Measurements from ENCODE around the gene DNTT.

The DNTT gene

DNA sequence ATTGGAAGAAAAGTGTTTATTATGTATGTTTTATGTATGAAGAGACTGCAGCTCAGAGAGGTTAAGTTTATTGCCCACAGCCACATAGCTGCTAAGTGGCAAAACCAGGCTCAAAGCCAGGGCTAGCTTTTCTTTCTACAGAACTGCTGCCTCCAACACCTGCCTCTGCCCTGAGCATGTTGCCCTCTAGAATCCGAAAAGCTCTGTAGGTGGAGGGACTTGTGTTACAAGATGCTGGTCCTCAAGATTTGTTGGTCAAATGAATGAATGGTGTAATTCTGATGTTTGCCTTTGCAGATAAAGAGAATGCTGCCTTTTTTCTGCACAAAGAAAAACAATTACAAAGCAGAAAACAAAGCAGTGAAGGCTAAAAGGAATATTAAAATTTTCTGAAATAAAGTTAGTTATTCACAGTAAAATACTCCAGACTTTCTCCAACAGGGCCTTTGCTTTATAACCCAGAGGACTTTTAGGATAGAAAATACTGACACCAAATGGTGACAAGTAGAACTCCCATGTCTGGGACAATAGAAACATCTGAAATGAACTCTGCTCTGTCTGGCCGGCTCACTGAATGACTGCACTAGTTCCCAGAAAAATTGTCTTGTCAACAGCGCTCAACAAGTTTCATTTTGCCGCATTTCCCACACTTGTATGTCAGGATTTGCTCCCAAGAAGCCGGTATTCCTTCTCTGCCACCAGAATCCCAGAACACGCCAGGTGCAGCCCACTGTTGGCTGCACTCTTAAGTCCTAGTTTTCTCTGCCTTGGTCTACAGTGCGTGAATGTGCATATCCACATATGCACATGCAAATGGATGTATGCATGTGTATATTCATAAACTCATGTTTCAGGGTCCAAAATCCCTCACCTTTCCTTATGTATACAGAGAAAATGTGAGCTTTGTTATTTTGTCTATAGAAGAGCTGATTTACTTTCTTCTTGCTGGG, 11.0 kb upstream of the DNTT start:
- Histone ChIP-seq H3K4me2 (ENCODE audit: low read length) (no peak overlapping the region), H3K9ac (no peak overlapping the region), H2AFZ (no peak overlapping the region), H3K79me2 (no peaks in the 10 kb centered on the region), H3K4me1 (peaks cover 3% of the 10 kb centered on the region), H3K27ac (no peak overlapping the region), H3K27me3 (ENCODE audit: control insufficient read depth, insufficient read depth, low read length) (no peaks in the 10 kb centered on the region), H3K9me3 (ENCODE audit: control insufficient read depth, low read length) (no peaks in the 10 kb centered on the region), H3K36me3 (ENCODE audit: control insufficient read depth, insufficient read depth, low read length) (no peaks in the 10 kb centered on the region), H3K4me3 (ENCODE audit: low read depth, low read length) (no peak overlapping the region)
- TF ChIP-seq CTCF (IDR thresholded peaks at IDR 0.05), result peak; percentile 67

- Histone ChIP-seq H3K9me3 (ENCODE audit: control insufficient read depth, low read length) (no peaks in the 10 kb centered on the region), H3K4me2 (ENCODE audit: low read length) (no peak overlapping the region), H2AFZ (no peak overlapping the region), H3K4me3 (ENCODE audit: low read depth, low read length) (no peak overlapping the region), H3K79me2 (no peaks in the 10 kb centered on the region), H3K9ac (no peak overlapping the region), H3K4me1 (peaks cover 6% of the 10 kb centered on the region), H3K27ac (no peak overlapping the region), H3K27me3 (ENCODE audit: control insufficient read depth, insufficient read depth, low read length) (no peaks in the 10 kb centered on the region), H3K36me3 (ENCODE audit: control insufficient read depth, insufficient read depth, low read length) (no peaks in the 10 kb centered on the region)
- TF ChIP-seq CTCF (IDR thresholded peaks at IDR 0.05), result no peak
These were observed 8.8 kb upstream of the DNTT start for GRCh38 chr10:96295475-96295874.

DNA sequence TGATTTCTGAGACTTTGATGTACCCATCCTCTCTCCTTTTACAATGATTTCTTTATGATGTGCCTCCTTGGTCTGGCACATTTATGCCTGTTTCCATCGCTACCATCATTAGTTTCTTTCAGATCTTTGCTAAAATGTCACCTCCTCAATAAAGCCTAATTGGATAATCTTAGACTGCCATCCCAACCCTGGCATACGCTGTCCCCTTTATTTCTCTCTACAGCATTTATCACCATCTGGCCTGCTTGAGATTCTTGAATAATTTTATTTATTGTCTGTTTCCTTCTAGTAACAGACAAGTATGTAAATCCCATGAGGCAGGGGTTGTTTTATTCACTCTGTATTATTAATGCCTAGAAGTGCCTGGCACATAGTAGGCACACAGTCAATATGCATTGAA, 6.7 kb upstream of the DNTT start:
- H2AFZ ChIP-seq, result no peak overlapping the region
- no peaks in the 10 kb centered on the region for H3K27me3 ChIP-seq (ENCODE audit: control insufficient read depth, insufficient read depth, low read length)

GRCh38 chr10:96298362-96298761, 5.9 kb upstream of the DNTT start:
- Histone ChIP-seq H3K79me2 (no peaks in the 10 kb centered on the region), H3K27ac (no peak overlapping the region), H3K4me1 (peaks cover 6% of the 10 kb centered on the region), H3K9me3 (ENCODE audit: control insufficient read depth, low read length) (no peaks in the 10 kb centered on the region), H3K36me3 (ENCODE audit: control insufficient read depth, insufficient read depth, low read length) (no peaks in the 10 kb centered on the region), H2AFZ (peak overlapping the region; percentile 17), H3K27me3 (ENCODE audit: control insufficient read depth, insufficient read depth, low read length) (no peaks in the 10 kb centered on the region), H3K4me3 (ENCODE audit: low read depth, low read length) (no peak overlapping the region), H3K9ac (no peak overlapping the region), H3K4me2 (ENCODE audit: low read length) (no peak overlapping the region)
- TF ChIP-seq CTCF (IDR thresholded peaks at IDR 0.05), result no peak

More for the DNA sequence above, 6.7 kb upstream of the DNTT start:
- Histone ChIP-seq H3K4me3 (ENCODE audit: low read depth, low read length) (no peak overlapping the region), H3K4me2 (ENCODE audit: low read length) (no peak overlapping the region), H3K79me2 (no peaks in the 10 kb centered on the region), H3K4me1 (peaks cover 6% of the 10 kb centered on the region), H3K9me3 (ENCODE audit: control insufficient read depth, low read length) (no peaks in the 10 kb centered on the region), H3K9ac (no peak overlapping the region), H3K36me3 (ENCODE audit: control insufficient read depth, insufficient read depth, low read length) (no peaks in the 10 kb centered on the region), H3K27ac (no peak overlapping the region)
- TF ChIP-seq CTCF (IDR thresholded peaks at IDR 0.05), result no peak

Data from parathyroid adenoma (tissue), 2 donors.